Liver (tissue), 3 donors: ENCODE measurements around the gene SHC3.

Source experiments
- FOXA1 ChIP-seq: IDR thresholded peaks from 2 replicates; pipeline ENCODE4 v1.6.1; 2016; ENCODE audit warnings: antibody characterized with exemption
- FOXA2 ChIP-seq: IDR thresholded peaks from 2 replicates; pipeline ENCODE4 v1.6.1; 2016; ENCODE audit warnings: antibody characterized with exemption
- JUND ChIP-seq, 2 donors: IDR thresholded peaks; 2 replicates each; pipeline ENCODE4 v1.6.1; 2016; ENCODE audit warnings: antibody characterized with exemption in 2 of 2
- NR2F2 ChIP-seq: IDR thresholded peaks from 2 replicates; pipeline ENCODE4 v1.6.1; 2016; ENCODE audit warnings: antibody characterized with exemption
- SP1 ChIP-seq: IDR thresholded peaks from 2 replicates; pipeline ENCODE4 v1.6.1; 2018; ENCODE audit warnings: antibody characterized with exemption, mild to moderate bottlenecking
- TAF1 ChIP-seq: conservative IDR thresholded peaks from 2 replicates; pipeline ENCODE4 v1.6.1; 2016; ENCODE audit warnings: antibody characterized with exemption, mild to moderate bottlenecking
- YY1 ChIP-seq: IDR thresholded peaks from 2 replicates; pipeline ENCODE4 v1.6.1; 2016; ENCODE audit warnings: antibody characterized with exemption, mild to moderate bottlenecking
- TF ChIP-seq, protein P1 (sequence below): IDR thresholded peaks from 2 replicates; pipeline ENCODE4 v1.6.1; 2016; ENCODE audit warnings: antibody characterized with exemption, mild to moderate bottlenecking
- TF ChIP-seq, protein P2 (sequence below): fragments of 150-350 bp; IDR thresholded peaks from 2 replicates; pipeline ENCODE4 v1.5.1; 2017; ENCODE audit warnings: improper control_type of control experiment, low read depth, low read length; ENCODE audit not compliant: missing input control
- TF ChIP-seq, protein P3 (sequence below): IDR thresholded peaks from 2 replicates; pipeline ENCODE4 v1.6.1; 2016; ENCODE audit warnings: antibody characterized with exemption
- donor health status: healthy.
- donor health status: healthy.

DNA sequence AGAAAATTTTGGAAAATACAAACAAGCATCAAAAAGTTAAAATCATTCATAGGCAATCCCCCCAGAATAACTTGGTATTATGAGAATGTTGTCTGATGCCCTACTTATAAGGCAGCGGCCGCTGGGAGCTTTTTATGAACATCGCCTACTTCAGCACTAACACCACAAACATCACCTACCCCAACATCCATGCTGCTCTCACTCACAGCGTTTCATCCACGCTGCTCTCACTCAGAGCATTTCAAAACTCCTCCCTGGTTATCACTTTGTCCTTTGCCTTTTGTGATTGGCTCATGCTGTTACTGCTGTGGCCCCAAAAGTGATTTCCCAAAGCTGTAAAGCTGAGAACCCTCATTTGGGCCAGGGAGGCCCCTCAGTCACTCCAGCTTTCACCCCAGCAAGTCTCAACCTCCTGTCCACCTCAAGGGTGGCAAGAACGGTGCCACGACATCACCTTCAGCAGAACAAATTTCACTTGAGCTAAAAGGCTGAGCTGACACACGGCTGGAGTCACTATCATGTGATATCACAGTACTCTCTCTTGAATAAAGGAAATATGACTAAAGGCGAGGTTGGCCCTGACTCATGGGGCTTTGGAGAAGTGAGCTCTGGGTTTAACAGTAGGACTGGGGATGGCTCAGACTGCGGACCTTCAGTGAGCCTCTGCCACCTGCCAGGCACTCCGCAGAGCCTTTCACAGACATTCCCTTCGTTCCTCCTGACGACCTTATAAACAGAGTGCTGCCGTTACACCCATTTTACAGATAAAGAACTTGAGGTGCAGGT lies 25.2 kb downstream of the SHC3 start:
- TF ChIP-seq YY1: no peak
- TF ChIP-seq, protein P1, sequence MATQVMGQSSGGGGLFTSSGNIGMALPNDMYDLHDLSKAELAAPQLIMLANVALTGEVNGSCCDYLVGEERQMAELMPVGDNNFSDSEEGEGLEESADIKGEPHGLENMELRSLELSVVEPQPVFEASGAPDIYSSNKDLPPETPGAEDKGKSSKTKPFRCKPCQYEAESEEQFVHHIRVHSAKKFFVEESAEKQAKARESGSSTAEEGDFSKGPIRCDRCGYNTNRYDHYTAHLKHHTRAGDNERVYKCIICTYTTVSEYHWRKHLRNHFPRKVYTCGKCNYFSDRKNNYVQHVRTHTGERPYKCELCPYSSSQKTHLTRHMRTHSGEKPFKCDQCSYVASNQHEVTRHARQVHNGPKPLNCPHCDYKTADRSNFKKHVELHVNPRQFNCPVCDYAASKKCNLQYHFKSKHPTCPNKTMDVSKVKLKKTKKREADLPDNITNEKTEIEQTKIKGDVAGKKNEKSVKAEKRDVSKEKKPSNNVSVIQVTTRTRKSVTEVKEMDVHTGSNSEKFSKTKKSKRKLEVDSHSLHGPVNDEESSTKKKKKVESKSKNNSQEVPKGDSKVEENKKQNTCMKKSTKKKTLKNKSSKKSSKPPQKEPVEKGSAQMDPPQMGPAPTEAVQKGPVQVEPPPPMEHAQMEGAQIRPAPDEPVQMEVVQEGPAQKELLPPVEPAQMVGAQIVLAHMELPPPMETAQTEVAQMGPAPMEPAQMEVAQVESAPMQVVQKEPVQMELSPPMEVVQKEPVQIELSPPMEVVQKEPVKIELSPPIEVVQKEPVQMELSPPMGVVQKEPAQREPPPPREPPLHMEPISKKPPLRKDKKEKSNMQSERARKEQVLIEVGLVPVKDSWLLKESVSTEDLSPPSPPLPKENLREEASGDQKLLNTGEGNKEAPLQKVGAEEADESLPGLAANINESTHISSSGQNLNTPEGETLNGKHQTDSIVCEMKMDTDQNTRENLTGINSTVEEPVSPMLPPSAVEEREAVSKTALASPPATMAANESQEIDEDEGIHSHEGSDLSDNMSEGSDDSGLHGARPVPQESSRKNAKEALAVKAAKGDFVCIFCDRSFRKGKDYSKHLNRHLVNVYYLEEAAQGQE: no peak
- TF ChIP-seq, protein P2, sequence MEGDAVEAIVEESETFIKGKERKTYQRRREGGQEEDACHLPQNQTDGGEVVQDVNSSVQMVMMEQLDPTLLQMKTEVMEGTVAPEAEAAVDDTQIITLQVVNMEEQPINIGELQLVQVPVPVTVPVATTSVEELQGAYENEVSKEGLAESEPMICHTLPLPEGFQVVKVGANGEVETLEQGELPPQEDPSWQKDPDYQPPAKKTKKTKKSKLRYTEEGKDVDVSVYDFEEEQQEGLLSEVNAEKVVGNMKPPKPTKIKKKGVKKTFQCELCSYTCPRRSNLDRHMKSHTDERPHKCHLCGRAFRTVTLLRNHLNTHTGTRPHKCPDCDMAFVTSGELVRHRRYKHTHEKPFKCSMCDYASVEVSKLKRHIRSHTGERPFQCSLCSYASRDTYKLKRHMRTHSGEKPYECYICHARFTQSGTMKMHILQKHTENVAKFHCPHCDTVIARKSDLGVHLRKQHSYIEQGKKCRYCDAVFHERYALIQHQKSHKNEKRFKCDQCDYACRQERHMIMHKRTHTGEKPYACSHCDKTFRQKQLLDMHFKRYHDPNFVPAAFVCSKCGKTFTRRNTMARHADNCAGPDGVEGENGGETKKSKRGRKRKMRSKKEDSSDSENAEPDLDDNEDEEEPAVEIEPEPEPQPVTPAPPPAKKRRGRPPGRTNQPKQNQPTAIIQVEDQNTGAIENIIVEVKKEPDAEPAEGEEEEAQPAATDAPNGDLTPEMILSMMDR: no peak
- TF ChIP-seq, protein P3, sequence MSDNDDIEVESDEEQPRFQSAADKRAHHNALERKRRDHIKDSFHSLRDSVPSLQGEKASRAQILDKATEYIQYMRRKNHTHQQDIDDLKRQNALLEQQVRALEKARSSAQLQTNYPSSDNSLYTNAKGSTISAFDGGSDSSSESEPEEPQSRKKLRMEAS: no peak
- TF ChIP-seq TAF1: no peak
- TF ChIP-seq NR2F2: no peak
- no peak for TF ChIP-seq FOXA1
- TF ChIP-seq JUND (IDR thresholded peaks at IDR 0.05): no peak
- no peak for TF ChIP-seq SP1
- no peak for TF ChIP-seq FOXA2
